ENCODE results near the gene MEIOSIN. TPM values are rescaled to one million over a fixed set of nuclear protein-coding genes. Genes with fewer than 3 reads are reported as not detected.

MEIOSIN gene
- total and polyA plus RNA-seq, 2 of the 13 experiments (the other 11 are each of a cell fraction or from before 2014, with no cell fraction given) = not detected

DNA sequence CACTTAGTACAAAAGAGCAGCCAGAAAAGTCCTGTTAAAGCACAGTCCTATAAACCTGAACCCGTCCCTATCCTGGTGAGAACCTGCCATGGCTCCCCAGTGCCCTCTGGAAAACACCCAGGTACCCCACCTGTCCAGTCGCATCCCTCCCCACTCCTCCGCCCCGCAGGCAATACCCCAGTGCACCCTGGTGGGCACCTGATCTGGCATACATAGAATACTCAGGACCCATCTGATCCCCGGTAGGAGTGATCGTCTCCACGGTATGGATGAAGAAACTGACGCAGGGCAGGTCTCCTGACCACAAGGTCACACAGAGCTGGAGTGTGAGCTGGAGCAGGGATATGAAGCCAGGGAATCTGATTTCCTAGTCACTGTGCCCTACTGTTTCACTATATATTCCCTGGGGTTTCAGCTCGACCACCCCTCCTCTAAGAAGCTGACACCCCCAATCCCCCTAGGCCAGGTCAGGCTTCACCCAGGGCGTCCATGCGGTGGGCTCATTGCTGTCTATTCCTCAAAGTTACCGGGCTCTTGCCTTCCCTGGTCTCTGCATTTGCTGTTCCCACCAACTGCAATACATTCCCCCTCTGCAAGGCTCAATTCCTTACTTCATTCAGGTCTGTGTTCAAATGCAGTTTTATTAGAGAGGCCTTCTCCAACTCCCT is 15.1 kb upstream of the MEIOSIN start (continued):
- TF ChIP-seq, protein P1, sequence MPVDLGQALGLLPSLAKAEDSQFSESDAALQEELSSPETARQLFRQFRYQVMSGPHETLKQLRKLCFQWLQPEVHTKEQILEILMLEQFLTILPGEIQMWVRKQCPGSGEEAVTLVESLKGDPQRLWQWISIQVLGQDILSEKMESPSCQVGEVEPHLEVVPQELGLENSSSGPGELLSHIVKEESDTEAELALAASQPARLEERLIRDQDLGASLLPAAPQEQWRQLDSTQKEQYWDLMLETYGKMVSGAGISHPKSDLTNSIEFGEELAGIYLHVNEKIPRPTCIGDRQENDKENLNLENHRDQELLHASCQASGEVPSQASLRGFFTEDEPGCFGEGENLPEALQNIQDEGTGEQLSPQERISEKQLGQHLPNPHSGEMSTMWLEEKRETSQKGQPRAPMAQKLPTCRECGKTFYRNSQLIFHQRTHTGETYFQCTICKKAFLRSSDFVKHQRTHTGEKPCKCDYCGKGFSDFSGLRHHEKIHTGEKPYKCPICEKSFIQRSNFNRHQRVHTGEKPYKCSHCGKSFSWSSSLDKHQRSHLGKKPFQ (CRISPR knock-in tag; IDR thresholded peaks at IDR 0.05; ENCODE audit: insufficient replicate concordance) = peak; percentile 8
- TF ChIP-seq SUZ12 (IDR thresholded peaks at IDR 0.05; ENCODE audit: low read depth, low read length) (no peak), SNRNP70 (IDR thresholded peaks at IDR 0.05; ENCODE audit: low read depth, low read length) (no peak), MTF2 (CRISPR knock-in tag; IDR thresholded peaks at IDR 0.05; ENCODE audit: borderline replicate concordance) (no peak), TCF7 (IDR thresholded peaks at IDR 0.05; ENCODE audit: low read depth) (no peak), ZMYM4 (CRISPR knock-in tag; IDR thresholded peaks at IDR 0.05) (no peak), POLR2A (IDR thresholded peaks at IDR 0.05; ENCODE audit: insufficient read depth in 1 of 2, low read depth in 2 of 2, low read length in 2 of 2) (peak in 1 of 2 experiments; percentile 20; a peak in 1 of 4 replicates), ZC3H4 (CRISPR knock-in tag; IDR thresholded peaks at IDR 0.05; ENCODE audit: borderline replicate concordance) (0 out of 2 replicates have a peak, but pooled peaks have one; percentile 42), TAF15 (IDR thresholded peaks at IDR 0.05; ENCODE audit: low read depth, low read length, poor library complexity, severe bottlenecking) (no peak), ZNF670 (CRISPR knock-in tag; IDR thresholded peaks at IDR 0.05; ENCODE audit: borderline replicate concordance) (peak; percentile 29; the same call in 1 of the 2 replicates), GPN1 (CRISPR knock-in tag; IDR thresholded peaks at IDR 0.05; ENCODE audit: borderline replicate concordance) (no peak)
- TF ChIP-seq, protein P2, sequence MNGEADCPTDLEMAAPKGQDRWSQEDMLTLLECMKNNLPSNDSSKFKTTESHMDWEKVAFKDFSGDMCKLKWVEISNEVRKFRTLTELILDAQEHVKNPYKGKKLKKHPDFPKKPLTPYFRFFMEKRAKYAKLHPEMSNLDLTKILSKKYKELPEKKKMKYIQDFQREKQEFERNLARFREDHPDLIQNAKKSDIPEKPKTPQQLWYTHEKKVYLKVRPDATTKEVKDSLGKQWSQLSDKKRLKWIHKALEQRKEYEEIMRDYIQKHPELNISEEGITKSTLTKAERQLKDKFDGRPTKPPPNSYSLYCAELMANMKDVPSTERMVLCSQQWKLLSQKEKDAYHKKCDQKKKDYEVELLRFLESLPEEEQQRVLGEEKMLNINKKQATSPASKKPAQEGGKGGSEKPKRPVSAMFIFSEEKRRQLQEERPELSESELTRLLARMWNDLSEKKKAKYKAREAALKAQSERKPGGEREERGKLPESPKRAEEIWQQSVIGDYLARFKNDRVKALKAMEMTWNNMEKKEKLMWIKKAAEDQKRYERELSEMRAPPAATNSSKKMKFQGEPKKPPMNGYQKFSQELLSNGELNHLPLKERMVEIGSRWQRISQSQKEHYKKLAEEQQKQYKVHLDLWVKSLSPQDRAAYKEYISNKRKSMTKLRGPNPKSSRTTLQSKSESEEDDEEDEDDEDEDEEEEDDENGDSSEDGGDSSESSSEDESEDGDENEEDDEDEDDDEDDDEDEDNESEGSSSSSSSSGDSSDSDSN (CRISPR knock-in tag; IDR thresholded peaks at IDR 0.05) = 0 out of 2 replicates have a peak, but pooled peaks have one; percentile 27
- TF ChIP-seq, protein P3, sequence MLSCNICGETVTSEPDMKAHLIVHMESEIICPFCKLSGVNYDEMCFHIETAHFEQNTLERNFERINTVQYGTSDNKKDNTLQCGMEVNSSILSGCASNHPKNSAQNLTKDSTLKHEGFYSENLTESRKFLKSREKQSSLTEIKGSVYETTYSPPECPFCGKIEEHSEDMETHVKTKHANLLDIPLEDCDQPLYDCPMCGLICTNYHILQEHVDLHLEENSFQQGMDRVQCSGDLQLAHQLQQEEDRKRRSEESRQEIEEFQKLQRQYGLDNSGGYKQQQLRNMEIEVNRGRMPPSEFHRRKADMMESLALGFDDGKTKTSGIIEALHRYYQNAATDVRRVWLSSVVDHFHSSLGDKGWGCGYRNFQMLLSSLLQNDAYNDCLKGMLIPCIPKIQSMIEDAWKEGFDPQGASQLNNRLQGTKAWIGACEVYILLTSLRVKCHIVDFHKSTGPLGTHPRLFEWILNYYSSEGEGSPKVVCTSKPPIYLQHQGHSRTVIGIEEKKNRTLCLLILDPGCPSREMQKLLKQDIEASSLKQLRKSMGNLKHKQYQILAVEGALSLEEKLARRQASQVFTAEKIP (CRISPR knock-in tag; IDR thresholded peaks at IDR 0.05; ENCODE audit: borderline replicate concordance) = no peak
- TF ChIP-seq, protein P4, sequence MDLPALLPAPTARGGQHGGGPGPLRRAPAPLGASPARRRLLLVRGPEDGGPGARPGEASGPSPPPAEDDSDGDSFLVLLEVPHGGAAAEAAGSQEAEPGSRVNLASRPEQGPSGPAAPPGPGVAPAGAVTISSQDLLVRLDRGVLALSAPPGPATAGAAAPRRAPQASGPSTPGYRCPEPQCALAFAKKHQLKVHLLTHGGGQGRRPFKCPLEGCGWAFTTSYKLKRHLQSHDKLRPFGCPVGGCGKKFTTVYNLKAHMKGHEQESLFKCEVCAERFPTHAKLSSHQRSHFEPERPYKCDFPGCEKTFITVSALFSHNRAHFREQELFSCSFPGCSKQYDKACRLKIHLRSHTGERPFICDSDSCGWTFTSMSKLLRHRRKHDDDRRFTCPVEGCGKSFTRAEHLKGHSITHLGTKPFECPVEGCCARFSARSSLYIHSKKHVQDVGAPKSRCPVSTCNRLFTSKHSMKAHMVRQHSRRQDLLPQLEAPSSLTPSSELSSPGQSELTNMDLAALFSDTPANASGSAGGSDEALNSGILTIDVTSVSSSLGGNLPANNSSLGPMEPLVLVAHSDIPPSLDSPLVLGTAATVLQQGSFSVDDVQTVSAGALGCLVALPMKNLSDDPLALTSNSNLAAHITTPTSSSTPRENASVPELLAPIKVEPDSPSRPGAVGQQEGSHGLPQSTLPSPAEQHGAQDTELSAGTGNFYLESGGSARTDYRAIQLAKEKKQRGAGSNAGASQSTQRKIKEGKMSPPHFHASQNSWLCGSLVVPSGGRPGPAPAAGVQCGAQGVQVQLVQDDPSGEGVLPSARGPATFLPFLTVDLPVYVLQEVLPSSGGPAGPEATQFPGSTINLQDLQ (CRISPR knock-in tag; IDR thresholded peaks at IDR 0.05) = 0 out of 2 replicates have a peak, but pooled peaks have one; percentile 7
- TF ChIP-seq, protein P5, sequence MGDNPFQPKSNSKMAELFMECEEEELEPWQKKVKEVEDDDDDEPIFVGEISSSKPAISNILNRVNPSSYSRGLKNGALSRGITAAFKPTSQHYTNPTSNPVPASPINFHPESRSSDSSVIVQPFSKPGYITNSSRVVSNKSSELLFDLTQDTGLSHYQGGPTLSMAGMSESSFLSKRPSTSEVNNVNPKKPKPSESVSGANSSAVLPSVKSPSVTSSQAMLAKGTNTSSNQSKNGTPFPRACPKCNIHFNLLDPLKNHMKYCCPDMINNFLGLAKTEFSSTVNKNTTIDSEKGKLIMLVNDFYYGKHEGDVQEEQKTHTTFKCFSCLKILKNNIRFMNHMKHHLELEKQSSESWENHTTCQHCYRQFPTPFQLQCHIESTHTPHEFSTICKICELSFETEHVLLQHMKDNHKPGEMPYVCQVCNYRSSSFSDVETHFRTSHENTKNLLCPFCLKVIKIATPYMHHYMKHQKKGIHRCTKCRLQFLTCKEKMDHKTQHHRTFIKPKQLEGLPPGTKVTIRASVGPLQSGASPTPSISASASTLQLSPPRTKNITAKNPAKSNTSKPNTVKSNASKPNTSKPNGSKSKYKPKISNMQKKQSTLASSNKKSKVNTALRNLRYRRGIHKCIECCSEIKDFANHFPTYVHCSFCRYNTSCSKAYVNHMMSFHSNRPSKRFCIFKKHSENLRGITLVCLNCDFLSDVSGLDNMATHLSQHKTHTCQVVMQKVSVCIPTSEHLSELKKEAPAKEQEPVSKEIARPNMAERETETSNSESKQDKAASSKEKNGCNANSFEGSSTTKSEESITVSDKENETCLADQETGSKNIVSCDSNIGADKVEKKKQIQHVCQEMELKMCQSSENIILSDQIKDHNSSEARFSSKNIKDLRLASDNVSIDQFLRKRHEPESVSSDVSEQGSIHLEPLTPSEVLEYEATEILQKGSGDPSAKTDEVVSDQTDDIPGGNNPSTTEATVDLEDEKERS (CRISPR knock-in tag; IDR thresholded peaks at IDR 0.05) = 0 out of 2 replicates have a peak, but pooled peaks have one; percentile 3

Measured in HepG2 (cell line).